DLD1 (cell line): ENCODE data around the gene CUX1.
"Not testable (repeated sequence)": the region's sequence is repeated elsewhere in the genome, so short reads cannot be mapped to it uniquely, and the experiment has no call there.

Source experiments
- in situ Hi-C: cut with HindIII; loops from 2 replicates; pipeline ENCODE4 v1.10.0; 2017; ENCODE audit warnings: low sequenced_read_pairs

The CUX1 gene

GRCh38 chr7:101817471-101818286 is at the start of gene CUX1:
TSS of gene CUX1 (plus strand) at chr7:101817626. CDS start at chr7:101817640, 14 bp downstream.
- in situ Hi-C loops, result no loop called here

GRCh38 chr7:101768280-101768679 is 49.1 kb upstream of the CUX1 start:
- in situ Hi-C loops, result no loop called here

GRCh38 chr7:101770466-101770865 is 47.0 kb upstream of the CUX1 start:
- in situ Hi-C loops, result no loop called here

- in situ Hi-C loops, result no loop called here
Observed at GRCh38 chr7:101772508-101773211, 44.8 kb upstream of the CUX1 start.

GRCh38 chr7:101775181-101775580 is 42.2 kb upstream of the CUX1 start:
- in situ Hi-C loops, result no loop called here

- in situ Hi-C loops, result no loop called here
Observed at GRCh38 chr7:101778026-101778580, 39.3 kb upstream of the CUX1 start.

- in situ Hi-C loops, result no loop called here
Observed at GRCh38 chr7:101779267-101779666, 38.2 kb upstream of the CUX1 start.

- in situ Hi-C loops, result no loop called here
Observed at GRCh38 chr7:101780281-101780680, 37.1 kb upstream of the CUX1 start.

- in situ Hi-C loops, result no loop called here
Observed at GRCh38 chr7:101781439-101781838, 36.0 kb upstream of the CUX1 start.

- in situ Hi-C loops, result no loop called here
Observed at GRCh38 chr7:101782476-101782875, 35.0 kb upstream of the CUX1 start.

- in situ Hi-C loops, result no loop called here
Observed at GRCh38 chr7:101782896-101783295, 34.5 kb upstream of the CUX1 start.

- in situ Hi-C loops, result no loop called here
Observed at GRCh38 chr7:101783381-101784181, 33.8 kb upstream of the CUX1 start.

GRCh38 chr7:101784292-101785127 is 32.9 kb upstream of the CUX1 start:
- in situ Hi-C loops, result no loop called here

GRCh38 chr7:101787864-101788263 is 29.6 kb upstream of the CUX1 start:
- in situ Hi-C loops, result no loop called here

- in situ Hi-C loops, result no loop called here
Observed at GRCh38 chr7:101788517-101788916, 28.9 kb upstream of the CUX1 start.

- in situ Hi-C loops, result no loop called here
Observed at GRCh38 chr7:101790566-101791293, 26.7 kb upstream of the CUX1 start.

GRCh38 chr7:101792051-101792681 is 25.3 kb upstream of the CUX1 start:
- in situ Hi-C loops, result no loop called here

GRCh38 chr7:101792682-101793071 is 24.7 kb upstream of the CUX1 start:
- in situ Hi-C loops, result not testable (repeated sequence)

GRCh38 chr7:101795461-101795860 is 22.0 kb upstream of the CUX1 start:
- in situ Hi-C loops, result no loop called here
